ENCODE data around the gene TDRD10. TPM values are rescaled to one million over a fixed set of nuclear protein-coding genes. Genes with fewer than 3 reads are reported as not detected.

The TDRD10 gene
- total RNA-seq, 4 donors from 2014 or later, result 2.3 to 5.0 (median 4.3) TPM

GRCh38 chr1:154572468-154573167, 70.6 kb downstream of the TDRD10 start:
- intact Hi-C loops (cut with DNase I), result no loop called here
- WGBS, result 79% methylated on average over 3 of the region's 10 CpGs
- Histone ChIP-seq H3K27ac (replicated peaks in 1 of 4) (no peak overlapping the region), H3K4me1 (peaks cover 6 to 14% (median 12%) of the 10 kb centered on the region in 4 donors), H3K36me3 (peaks cover 0 to under 1% (median 0%) of the 10 kb centered on the region in 4 donors), H3K27me3 (peaks cover 0 to 33% (median 0%) of the 10 kb centered on the region in 4 donors), H3K9me3 (no peaks in the 10 kb centered on the region), H3K4me3 (no peak overlapping the region)
- no peak for TF ChIP-seq EP300 (IDR thresholded peaks at IDR 0.05)
- TF ChIP-seq POLR2A (IDR thresholded peaks at IDR 0.05; ENCODE audit: low read depth), result no peak
- no peak for TF ChIP-seq POLR2AphosphoS5 (IDR thresholded peaks at IDR 0.05)
- TF ChIP-seq, protein P1, sequence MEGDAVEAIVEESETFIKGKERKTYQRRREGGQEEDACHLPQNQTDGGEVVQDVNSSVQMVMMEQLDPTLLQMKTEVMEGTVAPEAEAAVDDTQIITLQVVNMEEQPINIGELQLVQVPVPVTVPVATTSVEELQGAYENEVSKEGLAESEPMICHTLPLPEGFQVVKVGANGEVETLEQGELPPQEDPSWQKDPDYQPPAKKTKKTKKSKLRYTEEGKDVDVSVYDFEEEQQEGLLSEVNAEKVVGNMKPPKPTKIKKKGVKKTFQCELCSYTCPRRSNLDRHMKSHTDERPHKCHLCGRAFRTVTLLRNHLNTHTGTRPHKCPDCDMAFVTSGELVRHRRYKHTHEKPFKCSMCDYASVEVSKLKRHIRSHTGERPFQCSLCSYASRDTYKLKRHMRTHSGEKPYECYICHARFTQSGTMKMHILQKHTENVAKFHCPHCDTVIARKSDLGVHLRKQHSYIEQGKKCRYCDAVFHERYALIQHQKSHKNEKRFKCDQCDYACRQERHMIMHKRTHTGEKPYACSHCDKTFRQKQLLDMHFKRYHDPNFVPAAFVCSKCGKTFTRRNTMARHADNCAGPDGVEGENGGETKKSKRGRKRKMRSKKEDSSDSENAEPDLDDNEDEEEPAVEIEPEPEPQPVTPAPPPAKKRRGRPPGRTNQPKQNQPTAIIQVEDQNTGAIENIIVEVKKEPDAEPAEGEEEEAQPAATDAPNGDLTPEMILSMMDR (IDR thresholded peaks at IDR 0.05), result no peak
- no peak for DNase-seq (ENCODE audit: extremely low spot score)

- Histone ChIP-seq H3K36me3 (peaks cover 0 to 5% (median 2%) of the 10 kb centered on the region in 4 donors), H3K27me3 (peaks cover 0 to 28% (median 0%) of the 10 kb centered on the region in 4 donors), H3K4me3 (no peak overlapping the region), H3K9me3 (no peaks in the 10 kb centered on the region), H3K27ac (replicated peaks in 1 of 4) (no peak overlapping the region), H3K4me1 (peaks cover 5 to 14% (median 11%) of the 10 kb centered on the region in 4 donors)
- intact Hi-C loops (cut with DNase I), result no loop called here
- DNase-seq (ENCODE audit: extremely low spot score), result no peak
- TF ChIP-seq POLR2A (IDR thresholded peaks at IDR 0.05; ENCODE audit: low read depth), result no peak
- TF ChIP-seq POLR2AphosphoS5 (IDR thresholded peaks at IDR 0.05), result no peak
- no peak for TF ChIP-seq EP300 (IDR thresholded peaks at IDR 0.05)
- TF ChIP-seq, protein P1 (IDR thresholded peaks at IDR 0.05), result no peak
- WGBS, result 75% methylated on average over 3 of the region's 3 CpGs
Observed at GRCh38 chr1:154573168-154573510, 71.1 kb downstream of the TDRD10 start.

DNA sequence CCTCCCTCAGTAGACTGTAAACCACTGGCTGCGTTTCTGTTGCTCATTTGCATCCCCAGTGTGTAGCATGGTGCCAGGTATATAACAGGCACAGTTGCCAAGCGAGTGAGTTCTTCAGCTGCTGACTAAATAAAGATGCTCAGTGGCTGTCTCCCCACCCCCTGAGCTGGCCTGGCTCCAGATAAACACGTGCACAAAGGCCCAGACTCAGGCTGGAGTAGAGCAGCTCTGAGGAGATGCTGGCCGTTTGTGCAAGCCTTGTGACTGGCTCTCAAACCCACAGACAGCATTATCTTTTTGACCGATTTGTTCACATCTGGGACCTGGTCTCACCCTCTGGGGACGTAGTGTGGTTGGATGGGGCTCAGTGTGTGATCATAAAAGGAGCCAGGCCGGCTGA, 72.7 kb downstream of the TDRD10 start:
- TF ChIP-seq, protein P1 (IDR thresholded peaks at IDR 0.05), result no peak
- TF ChIP-seq POLR2AphosphoS5 (IDR thresholded peaks at IDR 0.05) (no peak), EP300 (IDR thresholded peaks at IDR 0.05) (no peak), POLR2A (IDR thresholded peaks at IDR 0.05; ENCODE audit: low read depth) (no peak)
- no peak overlapping the region for H3K4me3 ChIP-seq
- no peaks in the 10 kb centered on the region for H3K9me3 ChIP-seq
- H3K27me3 ChIP-seq, result peaks cover 0 to 14% (median 0%) of the 10 kb centered on the region in 4 donors
- DNase-seq (ENCODE audit: extremely low spot score), result no peak
- H3K4me1 ChIP-seq, result peaks cover 11 to 14% (median 11%) of the 10 kb centered on the region in 4 donors
- 22% methylated on average over 7 of the region's 7 CpGs for WGBS
- no peak overlapping the region for H3K27ac ChIP-seq (replicated peaks in 1 of 4)
- intact Hi-C loops (cut with DNase I), result no loop called here
- H3K36me3 ChIP-seq, result peaks cover 0 to 21% (median 18%) of the 10 kb centered on the region in 4 donors

DNA sequence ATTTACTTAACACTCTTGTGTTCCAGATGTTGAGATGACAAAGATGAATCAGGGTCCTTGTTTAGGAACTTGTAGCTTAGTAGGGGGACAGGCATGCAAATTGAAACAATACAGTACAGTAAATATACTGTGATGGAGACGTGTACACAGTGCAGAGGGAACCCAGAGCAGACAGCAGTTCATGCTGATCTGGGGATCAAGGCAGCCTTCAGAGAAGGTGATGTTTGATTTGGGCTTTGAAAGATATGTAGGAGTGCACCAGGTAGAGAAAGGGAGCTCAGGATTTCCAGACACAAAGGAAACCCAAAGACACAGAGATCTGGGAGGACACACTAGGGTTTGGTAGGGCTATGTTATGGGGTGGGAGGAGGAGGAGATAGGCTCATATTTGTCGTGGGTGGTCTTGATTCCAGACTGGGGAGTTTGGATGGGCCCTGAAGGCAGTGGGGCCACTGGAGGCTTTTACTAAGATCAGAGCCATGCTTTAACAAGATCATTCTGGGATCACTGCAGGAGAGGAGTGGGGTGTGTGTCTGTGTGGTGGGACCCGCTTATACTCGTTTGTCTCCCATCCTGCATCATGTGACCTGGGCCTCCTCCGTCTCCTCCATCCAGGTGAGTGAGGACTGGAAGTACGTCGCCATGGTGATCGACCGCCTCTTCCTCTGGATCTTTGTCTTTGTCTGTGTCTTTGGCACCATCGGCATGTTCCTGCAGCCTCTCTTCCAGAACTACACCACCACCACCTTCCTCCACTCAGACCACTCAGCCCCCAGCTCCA, 73.3 kb downstream of the TDRD10 start:
- Histone ChIP-seq H3K4me1 (peaks cover 11 to 14% (median 11%) of the 10 kb centered on the region in 4 donors), H3K36me3 (peaks cover 0 to 27% (median 24%) of the 10 kb centered on the region in 4 donors), H3K27me3 (peaks cover 0 to 14% (median 0%) of the 10 kb centered on the region in 4 donors), H3K9me3 (no peaks in the 10 kb centered on the region), H3K4me3 (no peak overlapping the region), H3K27ac (replicated peaks in 1 of 4) (no peak overlapping the region)
- TF ChIP-seq EP300 (IDR thresholded peaks at IDR 0.05) (no peak), POLR2A (IDR thresholded peaks at IDR 0.05; ENCODE audit: low read depth) (no peak), POLR2AphosphoS5 (IDR thresholded peaks at IDR 0.05) (no peak)
- TF ChIP-seq, protein P1 (IDR thresholded peaks at IDR 0.05), result no peak
- intact Hi-C loops (cut with DNase I), result no loop called here
- WGBS, result 83% methylated on average over 10 of the region's 10 CpGs
- DNase-seq (ENCODE audit: extremely low spot score), result no peak

Data from esophagus muscularis mucosa (tissue), 4 donors.